Measurements from ENCODE around the gene ROBO2. TPM values are rescaled to one million over a fixed set of nuclear protein-coding genes. Genes with fewer than 3 reads are reported as not detected.

The ROBO2 gene
- polyA plus RNA-seq, 2 of the 4 experiments (the other 2 are of a cell fraction) = 0.04 TPM; not detected in 1

- no peak for TF ChIP-seq CHD2 (IDR thresholded peaks at IDR 0.05; ENCODE audit: low read length, partially characterized antibody)
Observed at GRCh38 chr3:77648664-77649063, 608.8 kb downstream of the ROBO2 start (continued).

GRCh38 chr3:77652624-77653023 lies 612.7 kb downstream of the ROBO2 start:
- no peak for DNase-seq (ENCODE audit: low read depth in 1 of 2, low spot score in 1 of 2)
- Histone ChIP-seq H3K4me2 (no peak overlapping the region), H3K27ac (no peak overlapping the region), H3K4me1 (no peaks in the 10 kb centered on the region), H3K9me3 (no peaks in the 10 kb centered on the region), H3K4me3 (no peak overlapping the region)
- POLR2A ChIA-PET = no interaction called here
- TF ChIP-seq HOXB13 (CRISPR knock-in tag; IDR thresholded peaks at IDR 0.05; ENCODE audit: low read depth) (no peak), USF2 (IDR thresholded peaks at IDR 0.05) (no peak), EHF (CRISPR knock-in tag; IDR thresholded peaks at IDR 0.05) (no peak), TFCP2L1 (CRISPR knock-in tag; IDR thresholded peaks at IDR 0.05) (no peak), RFX5 (IDR thresholded peaks at IDR 0.05) (no peak), MAZ (IDR thresholded peaks at IDR 0.05; ENCODE audit: borderline replicate concordance, low read depth, low read length) (no peak), ZNF302 (CRISPR knock-in tag; IDR thresholded peaks at IDR 0.05) (no peak), FOXS1 (CRISPR knock-in tag; IDR thresholded peaks at IDR 0.05) (no peak), CHD2 (IDR thresholded peaks at IDR 0.05; ENCODE audit: low read length, partially characterized antibody) (no peak), ELK1 (IDR thresholded peaks at IDR 0.05; ENCODE audit: low read depth, low read length) (no peak), CTCF (IDR thresholded peaks at IDR 0.05) (no peak), NR3C1 (IDR thresholded peaks at IDR 0.05) (no peak), RNF2 (IDR thresholded peaks at IDR 0.05; ENCODE audit: borderline replicate concordance, low read depth) (no peak), HEYL (CRISPR knock-in tag; IDR thresholded peaks at IDR 0.05) (no peak), MAFK (IDR thresholded peaks at IDR 0.05; ENCODE audit: partially characterized antibody) (no peak), POLR2A (IDR thresholded peaks at IDR 0.05; ENCODE audit: low read length) (no peak)
- FAIRE-seq = no peak
- ATAC-seq = no peak
- CTCF ChIA-PET = no interaction called here

GRCh38 chr3:77655396-77655795 lies 615.5 kb downstream of the ROBO2 start:
- Histone ChIP-seq H3K4me1 (no peaks in the 10 kb centered on the region), H3K4me3 (no peak overlapping the region), H3K27ac (no peak overlapping the region), H3K4me2 (no peak overlapping the region), H3K9me3 (no peaks in the 10 kb centered on the region; the same call in 2 of the 3 replicates)
- TF ChIP-seq CEBPB (IDR thresholded peaks at IDR 0.05) (no peak), FOSL2 (IDR thresholded peaks at IDR 0.05) (no peak), FOSL2 (CRISPR knock-in tag; IDR thresholded peaks at IDR 0.05) (no peak), FOXS1 (CRISPR knock-in tag; IDR thresholded peaks at IDR 0.05) (no peak), CHD2 (IDR thresholded peaks at IDR 0.05; ENCODE audit: low read length, partially characterized antibody) (no peak), CTCF (IDR thresholded peaks at IDR 0.05) (no peak)
- POLR2A ChIA-PET = no interaction called here
- FAIRE-seq (no peak), ATAC-seq (no peak), DNase-seq (ENCODE audit: low read depth in 1 of 2, low spot score in 1 of 2) (no peak)
- CTCF ChIA-PET = no interaction called here
- WGBS (ENCODE audit: missing lambda C conversion rate) = 48% methylated on average over 1 of the region's 1 CpG
